ENCODE results near the gene MAP3K4.

Gene MAP3K4

GRCh38 chr6:161082215-161082614 is 90.6 kb downstream of the MAP3K4 start:
- no peaks in the 10 kb centered on the region for H3K79me2 ChIP-seq (ENCODE audit: insufficient read depth, low read length)
- no peak overlapping the region for H3K27ac ChIP-seq (ENCODE audit: low read length)
- no peaks in the 10 kb centered on the region for H3K4me1 ChIP-seq (ENCODE audit: insufficient read depth, low read length)
- H3K4me3 ChIP-seq (ENCODE audit: low read depth in 1 of 2, low read length in 2 of 2) = no peak overlapping the region
- no peak overlapping the region for H3K4me2 ChIP-seq (ENCODE audit: insufficient read depth, low read length)
- TF ChIP-seq EZH2 (IDR thresholded peaks at IDR 0.05; ENCODE audit: borderline replicate concordance, low read depth, low read length, severe bottlenecking) (no peak), CTCF (IDR thresholded peaks at IDR 0.05; ENCODE audit: borderline replicate concordance, extremely low read depth, low read length, poor library complexity, severe bottlenecking) (no peak)
- 0 out of 2 replicates have a peak, but pooled peaks cover 3% of the 10 kb centered on the region for H4K20me1 ChIP-seq (ENCODE audit: insufficient read depth, low read length)
- no peak for ATAC-seq (ENCODE audit: insufficient read depth, low read depth)
- no peak for DNase-seq
- no peaks in the 10 kb centered on the region for H3K9me3 ChIP-seq (ENCODE audit: insufficient read depth, low read length, severe bottlenecking)
- H3K27me3 ChIP-seq (ENCODE audit: insufficient read depth, low read length, poor library complexity) = no peaks in the 10 kb centered on the region
- peaks cover 82% of the 10 kb centered on the region for H3K36me3 ChIP-seq (ENCODE audit: insufficient read depth, low read length)
- no peak overlapping the region for H3K9ac ChIP-seq (ENCODE audit: low read depth, low read length)
- H2AFZ ChIP-seq (ENCODE audit: low read depth, low read length) = no peak overlapping the region

- no peak overlapping the region for H3K9ac ChIP-seq (ENCODE audit: low read depth, low read length)
- peaks cover 95% of the 10 kb centered on the region for H3K36me3 ChIP-seq (ENCODE audit: insufficient read depth, low read length)
- no peaks in the 10 kb centered on the region for H3K27me3 ChIP-seq (ENCODE audit: insufficient read depth, low read length, poor library complexity)
- H3K9me3 ChIP-seq (ENCODE audit: insufficient read depth, low read length, severe bottlenecking) = no peaks in the 10 kb centered on the region
- no peaks in the 10 kb centered on the region for H4K20me1 ChIP-seq (ENCODE audit: insufficient read depth, low read length)
- H3K4me2 ChIP-seq (ENCODE audit: insufficient read depth, low read length) = no peak overlapping the region
- TF ChIP-seq CTCF (IDR thresholded peaks at IDR 0.05; ENCODE audit: borderline replicate concordance, extremely low read depth, low read length, poor library complexity, severe bottlenecking) (no peak), EZH2 (IDR thresholded peaks at IDR 0.05; ENCODE audit: borderline replicate concordance, low read depth, low read length, severe bottlenecking) (no peak)
- H2AFZ ChIP-seq (ENCODE audit: low read depth, low read length) = no peak overlapping the region
- no peak overlapping the region for H3K4me3 ChIP-seq (ENCODE audit: low read depth in 1 of 2, low read length in 2 of 2)
- ATAC-seq (ENCODE audit: insufficient read depth, low read depth) (no peak), DNase-seq (no peak)
- no peaks in the 10 kb centered on the region for H3K4me1 ChIP-seq (ENCODE audit: insufficient read depth, low read length)
- H3K79me2 ChIP-seq (ENCODE audit: insufficient read depth, low read length) = no peaks in the 10 kb centered on the region
- H3K27ac ChIP-seq (ENCODE audit: low read length) = no peak overlapping the region
These were observed 93.7 kb downstream of the MAP3K4 start for GRCh38 chr6:161085246-161085645.

GRCh38 chr6:161088676-161089328 is 97.2 kb downstream of the MAP3K4 start:
- Histone ChIP-seq H3K79me2 (ENCODE audit: insufficient read depth, low read length) (no peaks in the 10 kb centered on the region), H3K27me3 (ENCODE audit: insufficient read depth, low read length, poor library complexity) (no peaks in the 10 kb centered on the region), H3K36me3 (ENCODE audit: insufficient read depth, low read length) (peaks cover 94% of the 10 kb centered on the region), H3K9me3 (ENCODE audit: insufficient read depth, low read length, severe bottlenecking) (no peaks in the 10 kb centered on the region), H3K4me3 (ENCODE audit: low read depth in 1 of 2, low read length in 2 of 2) (no peak overlapping the region), H3K4me1 (ENCODE audit: insufficient read depth, low read length) (no peaks in the 10 kb centered on the region), H4K20me1 (ENCODE audit: insufficient read depth, low read length) (no peaks in the 10 kb centered on the region), H3K9ac (ENCODE audit: low read depth, low read length) (no peak overlapping the region), H3K27ac (ENCODE audit: low read length) (no peak overlapping the region), H2AFZ (ENCODE audit: low read depth, low read length) (no peak overlapping the region), H3K4me2 (ENCODE audit: insufficient read depth, low read length) (no peak overlapping the region)
- ATAC-seq (ENCODE audit: insufficient read depth, low read depth) (peak; percentile 76), DNase-seq (peak; percentile 25)
- no peak for TF ChIP-seq CTCF (IDR thresholded peaks at IDR 0.05; ENCODE audit: borderline replicate concordance, extremely low read depth, low read length, poor library complexity, severe bottlenecking)
- no peak for TF ChIP-seq EZH2 (IDR thresholded peaks at IDR 0.05; ENCODE audit: borderline replicate concordance, low read depth, low read length, severe bottlenecking)

Data from DND-41 (cell line).